Measurements from ENCODE around the gene TNFSF12. TPM values are rescaled to one million over a fixed set of nuclear protein-coding genes. Genes with fewer than 3 reads are reported as not detected.

TNFSF12 gene
- total RNA-seq, 1 donor from 2014 or later = 4.7 TPM

DNA sequence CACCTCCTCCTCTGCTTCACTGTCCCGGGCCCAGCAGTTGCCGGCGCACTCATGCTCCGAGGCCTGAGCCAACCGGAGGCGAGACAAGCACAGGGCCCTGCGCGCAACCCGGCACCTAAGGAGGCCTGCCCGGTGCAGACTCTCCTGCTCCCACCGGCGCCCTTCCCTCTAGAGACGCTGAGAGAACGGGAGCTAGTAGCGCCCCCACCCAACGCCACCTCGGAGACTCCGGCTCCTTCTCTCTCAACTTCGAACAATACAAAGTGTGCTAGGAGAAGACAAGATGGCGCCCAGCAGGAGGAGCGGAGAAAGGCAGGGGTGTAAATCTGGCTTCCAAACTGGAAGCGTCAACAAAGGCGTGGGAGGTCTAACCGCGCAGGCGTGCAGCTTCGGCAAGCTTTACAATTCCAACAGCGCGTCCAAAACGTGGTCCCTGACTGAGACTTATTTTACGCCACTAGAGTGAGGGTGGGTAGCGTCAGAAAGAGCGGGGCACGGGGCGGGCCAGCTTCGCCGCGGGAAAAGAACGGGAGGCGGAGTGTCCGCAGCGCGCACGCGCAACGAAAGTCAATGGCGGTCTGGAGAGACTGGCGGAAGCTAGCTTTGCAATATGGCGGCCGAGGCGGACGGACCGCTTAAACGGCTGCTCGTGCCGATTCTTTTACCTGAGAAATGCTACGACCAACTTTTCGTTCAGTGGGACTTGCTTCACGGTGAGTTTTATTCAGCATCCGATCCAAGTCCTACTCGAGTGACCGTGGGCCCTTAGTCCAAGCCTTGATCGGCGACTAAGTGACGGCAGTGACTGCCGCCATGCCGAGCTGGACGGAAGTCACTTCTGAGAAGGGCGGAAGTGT is 34.6 kb downstream of the TNFSF12 start, which contains the start of gene MPDU1:
Gene MPDU1 (plus strand): TSS at position 600 of the 857 bp plus-strand sequence. CDS start 11 bp downstream, at position 611.
- Histone ChIP-seq H3K4me3 (ENCODE audit: low read length in 3 of 3) (peak within 1 kb of the TSS; percentile 82 to 98 (median 87)), H3K9ac (ENCODE audit: low read depth in 1 of 3, low read length in 3 of 3) (peak within 1 kb of the TSS; percentile 87 to 97 (median 90)), H3K36me3 (ENCODE audit: control insufficient read depth in 3 of 3, insufficient read depth in 3 of 3, low read length in 3 of 3) (peaks cover 14 to 23% (median 21%) of the 10 kb centered on the region in 3 donors), H3K4me1 (ENCODE audit: control insufficient read depth in 3 of 3, insufficient read depth in 3 of 3, low read length in 3 of 3) (peaks cover 46 to 65% (median 47%) of the 10 kb centered on the region in 3 donors), H3K27me3 (ENCODE audit: control insufficient read depth in 3 of 3, insufficient read depth in 3 of 3, low read length in 3 of 3) (no peaks in the 10 kb centered on the region), H3K9me3 (ENCODE audit: control insufficient read depth in 3 of 3, low read length in 3 of 3) (no peaks in the 10 kb centered on the region), H3K27ac (ENCODE audit: low read depth, low read length) (peak within 1 kb of the TSS; percentile 89)

DNA sequence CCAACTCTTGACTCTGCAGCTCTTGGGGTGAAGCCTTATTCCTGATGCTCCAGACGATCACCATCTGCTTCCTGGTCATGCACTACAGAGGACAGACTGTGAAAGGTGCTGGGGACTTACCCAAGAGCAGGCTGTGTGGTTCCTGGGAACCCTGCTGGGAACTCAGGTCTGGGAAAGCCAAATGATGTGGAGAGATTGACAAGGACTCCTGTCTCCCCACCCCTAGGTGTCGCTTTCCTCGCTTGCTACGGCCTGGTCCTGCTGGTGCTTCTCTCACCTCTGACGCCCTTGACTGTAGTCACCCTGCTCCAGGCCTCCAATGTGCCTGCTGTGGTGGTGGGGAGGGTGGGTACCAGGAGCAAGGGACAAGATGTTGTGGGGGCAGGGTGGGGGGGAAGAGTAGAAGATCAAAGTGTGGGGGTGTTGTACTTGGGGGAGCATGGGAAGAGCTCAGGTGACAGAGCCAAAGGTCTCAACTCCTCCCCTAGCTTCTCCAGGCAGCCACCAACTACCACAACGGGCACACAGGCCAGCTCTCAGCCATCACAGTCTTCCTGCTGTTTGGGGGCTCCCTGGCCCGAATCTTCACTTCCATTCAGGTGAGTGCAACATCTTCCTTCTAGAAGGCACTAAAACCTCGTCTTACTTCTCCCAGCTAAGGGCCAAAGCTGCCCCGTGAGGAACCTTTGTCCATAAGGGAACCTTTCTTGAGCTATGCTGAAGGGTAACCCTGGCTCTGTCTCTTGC is 38.0 kb downstream of the TNFSF12 start:
- Histone ChIP-seq H3K27me3 (ENCODE audit: control insufficient read depth in 3 of 3, insufficient read depth in 3 of 3, low read length in 3 of 3) (no peaks in the 10 kb centered on the region), H3K9ac (ENCODE audit: low read depth in 1 of 3, low read length in 3 of 3) (peak overlapping the region in 1 of 3 donors; percentile 10), H3K4me3 (ENCODE audit: low read length in 3 of 3) (no peak overlapping the region), H3K4me1 (ENCODE audit: control insufficient read depth in 3 of 3, insufficient read depth in 3 of 3, low read length in 3 of 3) (peaks cover 33 to 56% (median 42%) of the 10 kb centered on the region in 3 donors), H3K36me3 (ENCODE audit: control insufficient read depth in 3 of 3, insufficient read depth in 3 of 3, low read length in 3 of 3) (peaks cover 12 to 25% (median 22%) of the 10 kb centered on the region in 3 donors), H3K9me3 (ENCODE audit: control insufficient read depth in 3 of 3, low read length in 3 of 3) (no peaks in the 10 kb centered on the region), H3K27ac (ENCODE audit: low read depth, low read length) (no peak overlapping the region)

- no peak overlapping the region for H3K27ac ChIP-seq (ENCODE audit: low read depth, low read length)
- H3K27me3 ChIP-seq (ENCODE audit: control insufficient read depth in 3 of 3, insufficient read depth in 3 of 3, low read length in 3 of 3) = no peaks in the 10 kb centered on the region
- H3K9ac ChIP-seq (ENCODE audit: low read depth in 1 of 3, low read length in 3 of 3) = no peak overlapping the region
- H3K4me3 ChIP-seq (ENCODE audit: low read length in 3 of 3) = no peak overlapping the region
- H3K36me3 ChIP-seq (ENCODE audit: control insufficient read depth in 3 of 3, insufficient read depth in 3 of 3, low read length in 3 of 3) = peaks cover 19 to 32% (median 30%) of the 10 kb centered on the region in 3 donors
- H3K4me1 ChIP-seq (ENCODE audit: control insufficient read depth in 3 of 3, insufficient read depth in 3 of 3, low read length in 3 of 3) = peaks cover 26 to 49% (median 35%) of the 10 kb centered on the region in 3 donors
- H3K9me3 ChIP-seq (ENCODE audit: control insufficient read depth in 3 of 3, low read length in 3 of 3) = no peaks in the 10 kb centered on the region
Observed at GRCh38 chr17:7587420-7588151, 38.7 kb downstream of the TNFSF12 start.

DNA sequence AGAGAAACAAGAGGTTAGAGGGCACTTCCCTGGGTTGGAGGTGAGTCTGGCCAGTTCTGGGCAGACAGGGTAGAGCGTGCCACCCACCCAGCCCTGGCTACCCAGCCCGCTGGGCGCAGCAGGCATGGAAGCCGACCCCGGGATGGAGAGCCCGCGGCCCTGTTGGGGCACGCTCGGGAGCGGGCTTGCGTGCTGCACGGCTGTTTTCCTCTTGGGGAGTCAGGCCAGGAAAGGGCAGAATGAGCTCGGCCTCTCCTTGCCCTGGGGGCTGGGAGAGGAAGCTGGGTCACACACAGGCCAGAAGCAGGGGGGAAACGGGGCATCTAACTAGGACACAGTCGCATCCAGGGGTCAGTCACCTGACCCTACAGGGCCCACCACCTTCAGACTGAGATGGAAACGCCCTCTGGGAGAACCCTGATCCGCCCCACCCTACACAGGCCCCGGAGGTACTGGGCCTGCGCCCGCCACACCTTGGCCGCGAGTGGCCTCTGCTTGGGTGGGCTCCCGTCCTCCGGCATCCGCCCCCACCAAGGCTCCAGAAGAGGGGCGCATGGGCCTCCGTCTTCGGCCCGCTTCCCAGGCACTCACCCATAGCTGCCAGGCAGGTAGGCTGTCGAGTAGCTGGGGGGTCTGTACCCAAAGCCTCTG is 39.8 kb downstream of the TNFSF12 start:
- Histone ChIP-seq H3K27ac (ENCODE audit: low read depth, low read length) (peak overlapping the region; percentile 47), H3K9ac (ENCODE audit: low read depth in 1 of 3, low read length in 3 of 3) (peak overlapping the region in 2 of 3 donors; percentile 77 to 79), H3K4me1 (ENCODE audit: control insufficient read depth in 3 of 3, insufficient read depth in 3 of 3, low read length in 3 of 3) (peaks cover 19 to 40% (median 26%) of the 10 kb centered on the region in 3 donors), H3K36me3 (ENCODE audit: control insufficient read depth in 3 of 3, insufficient read depth in 3 of 3, low read length in 3 of 3) (peaks cover 30 to 43% (median 39%) of the 10 kb centered on the region in 3 donors), H3K9me3 (ENCODE audit: control insufficient read depth in 3 of 3, low read length in 3 of 3) (no peaks in the 10 kb centered on the region), H3K4me3 (ENCODE audit: low read length in 3 of 3) (peak overlapping the region; percentile 46 to 67 (median 54)), H3K27me3 (ENCODE audit: control insufficient read depth in 3 of 3, insufficient read depth in 3 of 3, low read length in 3 of 3) (no peaks in the 10 kb centered on the region)

DNA sequence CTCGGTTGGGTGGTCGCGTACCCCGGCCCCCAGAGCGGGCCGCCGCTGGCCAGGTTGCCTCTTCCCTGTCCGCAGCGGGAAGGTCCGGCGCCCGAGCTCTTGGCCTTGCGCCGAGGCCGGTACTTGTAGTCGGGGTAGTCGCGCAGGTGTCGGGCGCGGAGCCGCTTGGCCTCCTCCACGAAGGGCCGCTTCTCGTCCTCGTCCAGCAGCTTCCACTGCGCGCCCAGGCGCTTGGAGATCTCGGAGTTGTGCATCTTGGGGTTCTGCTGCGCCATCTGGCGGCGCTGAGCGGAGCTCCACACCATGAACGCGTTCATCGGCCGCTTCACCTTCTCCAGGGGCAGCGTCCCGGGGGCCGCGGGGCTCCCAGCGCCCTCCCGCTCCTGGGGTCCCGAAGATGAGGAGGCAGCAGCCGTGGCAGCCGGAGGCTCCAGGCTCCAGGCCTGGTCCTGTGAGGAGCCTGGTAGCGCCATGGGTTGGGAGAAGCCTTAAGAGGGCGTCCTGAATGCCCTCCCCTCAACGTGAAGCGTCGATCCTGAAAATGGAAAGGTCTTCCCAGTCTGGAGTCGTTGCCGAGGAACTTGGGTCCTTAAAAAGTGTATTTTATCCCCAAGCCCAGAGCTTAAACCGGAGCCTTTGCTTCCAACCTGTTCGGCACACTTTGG is 40.5 kb downstream of the TNFSF12 start:
- Histone ChIP-seq H3K27ac (ENCODE audit: low read depth, low read length) (peak overlapping the region; percentile 47), H3K9ac (ENCODE audit: low read depth in 1 of 3, low read length in 3 of 3) (peak overlapping the region; percentile 58 to 79 (median 77)), H3K9me3 (ENCODE audit: control insufficient read depth in 3 of 3, low read length in 3 of 3) (no peaks in the 10 kb centered on the region), H3K4me3 (ENCODE audit: low read length in 3 of 3) (peak overlapping the region; percentile 46 to 67 (median 54)), H3K4me1 (ENCODE audit: control insufficient read depth in 3 of 3, insufficient read depth in 3 of 3, low read length in 3 of 3) (peaks cover 17 to 38% (median 24%) of the 10 kb centered on the region in 3 donors), H3K27me3 (ENCODE audit: control insufficient read depth in 3 of 3, insufficient read depth in 3 of 3, low read length in 3 of 3) (no peaks in the 10 kb centered on the region), H3K36me3 (ENCODE audit: control insufficient read depth in 3 of 3, insufficient read depth in 3 of 3, low read length in 3 of 3) (peaks cover 37 to 50% (median 46%) of the 10 kb centered on the region in 3 donors)

DNA sequence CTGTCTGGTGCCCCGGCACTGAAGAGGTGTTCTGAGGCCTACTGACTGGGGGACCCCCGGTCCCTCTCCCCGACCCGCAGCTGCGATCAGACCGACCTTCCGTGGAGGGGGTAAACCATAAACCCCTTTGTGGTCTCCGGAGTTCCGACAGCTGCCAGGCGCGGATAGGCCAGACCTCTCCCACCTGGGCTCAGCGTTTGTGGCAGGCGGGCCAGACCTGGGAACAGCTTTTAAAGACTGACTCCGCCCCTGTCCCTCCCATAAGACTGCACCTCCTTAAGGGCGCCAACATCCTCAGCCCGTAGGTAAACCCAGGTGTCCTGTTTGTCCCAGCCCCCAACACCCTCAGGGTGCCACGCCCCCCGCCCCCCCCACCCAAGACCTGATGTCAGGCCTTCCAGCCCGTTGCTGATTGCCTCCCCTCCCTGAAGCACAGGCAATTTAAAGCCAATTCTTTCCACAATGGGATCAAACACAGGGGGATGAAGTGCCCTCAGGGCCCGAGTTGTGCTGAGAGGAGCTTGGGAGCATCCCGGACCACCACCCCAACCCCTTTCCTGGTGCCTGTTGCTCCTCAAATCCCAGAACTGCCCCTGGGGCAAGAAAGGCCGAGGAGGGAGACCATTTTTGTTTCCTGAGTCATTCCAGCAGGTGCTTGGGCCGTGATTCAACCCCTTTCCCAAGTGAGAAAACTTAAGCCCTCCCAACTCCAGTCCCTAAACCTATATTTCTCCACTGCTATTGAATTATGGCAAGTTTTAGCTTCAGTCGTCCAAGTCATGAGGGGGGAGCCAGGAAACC is 41.2 kb downstream of the TNFSF12 start, which contains the start of gene SOX15:
Gene SOX15 (minus strand): TSS at position 204 of the 801 bp plus-strand sequence. CDS start 418 bp downstream, outside the sequence.
- peak within 1 kb of the TSS; percentile 46 to 67 (median 54) for H3K4me3 ChIP-seq (ENCODE audit: low read length in 3 of 3)
- peaks cover 44 to 57% (median 53%) of the 10 kb centered on the region in 3 donors for H3K36me3 ChIP-seq (ENCODE audit: control insufficient read depth in 3 of 3, insufficient read depth in 3 of 3, low read length in 3 of 3)
- H3K9me3 ChIP-seq (ENCODE audit: control insufficient read depth in 3 of 3, low read length in 3 of 3) = no peaks in the 10 kb centered on the region
- H3K27ac ChIP-seq (ENCODE audit: low read depth, low read length) = peak within 1 kb of the TSS; percentile 47
- H3K4me1 ChIP-seq (ENCODE audit: control insufficient read depth in 3 of 3, insufficient read depth in 3 of 3, low read length in 3 of 3) = peaks cover 11 to 30% (median 22%) of the 10 kb centered on the region in 3 donors
- no peaks in the 10 kb centered on the region for H3K27me3 ChIP-seq (ENCODE audit: control insufficient read depth in 3 of 3, insufficient read depth in 3 of 3, low read length in 3 of 3)
- H3K9ac ChIP-seq (ENCODE audit: low read depth in 1 of 3, low read length in 3 of 3) = peak within 1 kb of the TSS; percentile 58 to 79 (median 77)

- Histone ChIP-seq H3K4me1 (ENCODE audit: control insufficient read depth in 3 of 3, insufficient read depth in 3 of 3, low read length in 3 of 3) (peaks cover 7 to 24% (median 22%) of the 10 kb centered on the region in 3 donors), H3K27ac (ENCODE audit: low read depth, low read length) (peak overlapping the region; percentile 28), H3K4me3 (ENCODE audit: low read length in 3 of 3) (no peak overlapping the region), H3K9ac (ENCODE audit: low read depth in 1 of 3, low read length in 3 of 3) (peak overlapping the region in 1 of 3 donors; percentile 3), H3K27me3 (ENCODE audit: control insufficient read depth in 3 of 3, insufficient read depth in 3 of 3, low read length in 3 of 3) (no peaks in the 10 kb centered on the region), H3K36me3 (ENCODE audit: control insufficient read depth in 3 of 3, insufficient read depth in 3 of 3, low read length in 3 of 3) (peaks cover 51 to 64% (median 60%) of the 10 kb centered on the region in 3 donors), H3K9me3 (ENCODE audit: control insufficient read depth in 3 of 3, low read length in 3 of 3) (no peaks in the 10 kb centered on the region)
Observed at GRCh38 chr17:7590743-7591142, 41.9 kb downstream of the TNFSF12 start.

DNA sequence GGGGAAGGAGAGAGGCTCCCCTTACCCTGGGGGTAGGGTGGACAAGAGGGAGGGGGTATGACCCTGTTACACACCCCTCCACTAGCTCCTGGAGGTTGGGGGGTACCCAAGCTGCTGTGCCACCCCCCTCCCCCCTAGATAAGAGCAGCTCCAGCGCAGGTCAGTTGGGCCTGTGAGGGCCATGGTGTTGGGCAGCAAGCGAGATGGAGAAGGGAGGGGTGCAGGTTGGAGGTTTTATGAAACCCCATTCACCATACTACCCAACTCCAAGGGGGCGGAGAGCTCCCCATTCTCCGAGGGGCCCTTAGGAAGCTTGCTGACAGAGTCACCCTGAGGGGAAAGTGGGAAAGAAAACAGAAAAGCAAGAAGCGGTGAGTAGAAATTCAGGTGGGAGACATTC is 42.7 kb downstream of the TNFSF12 start:
- H3K4me3 ChIP-seq (ENCODE audit: low read length in 3 of 3) = no peak overlapping the region
- H3K27ac ChIP-seq (ENCODE audit: low read depth, low read length) = no peak overlapping the region
- H3K36me3 ChIP-seq (ENCODE audit: control insufficient read depth in 3 of 3, insufficient read depth in 3 of 3, low read length in 3 of 3) = peaks cover 57 to 68% (median 66%) of the 10 kb centered on the region in 3 donors

More for the DNA sequence above, 42.7 kb downstream of the TNFSF12 start:
- Histone ChIP-seq H3K9me3 (ENCODE audit: control insufficient read depth in 3 of 3, low read length in 3 of 3) (no peaks in the 10 kb centered on the region), H3K27me3 (ENCODE audit: control insufficient read depth in 3 of 3, insufficient read depth in 3 of 3, low read length in 3 of 3) (no peaks in the 10 kb centered on the region), H3K4me1 (ENCODE audit: control insufficient read depth in 3 of 3, insufficient read depth in 3 of 3, low read length in 3 of 3) (peaks cover 7 to 22% (median 22%) of the 10 kb centered on the region in 3 donors), H3K9ac (ENCODE audit: low read depth in 1 of 3, low read length in 3 of 3) (no peak overlapping the region)
